Measurements from ENCODE around the gene TIPRL.
"Not testable (repeated sequence)": the region's sequence is repeated elsewhere in the genome, so short reads cannot be mapped to it uniquely, and the experiment has no call there.

Gene TIPRL

DNA sequence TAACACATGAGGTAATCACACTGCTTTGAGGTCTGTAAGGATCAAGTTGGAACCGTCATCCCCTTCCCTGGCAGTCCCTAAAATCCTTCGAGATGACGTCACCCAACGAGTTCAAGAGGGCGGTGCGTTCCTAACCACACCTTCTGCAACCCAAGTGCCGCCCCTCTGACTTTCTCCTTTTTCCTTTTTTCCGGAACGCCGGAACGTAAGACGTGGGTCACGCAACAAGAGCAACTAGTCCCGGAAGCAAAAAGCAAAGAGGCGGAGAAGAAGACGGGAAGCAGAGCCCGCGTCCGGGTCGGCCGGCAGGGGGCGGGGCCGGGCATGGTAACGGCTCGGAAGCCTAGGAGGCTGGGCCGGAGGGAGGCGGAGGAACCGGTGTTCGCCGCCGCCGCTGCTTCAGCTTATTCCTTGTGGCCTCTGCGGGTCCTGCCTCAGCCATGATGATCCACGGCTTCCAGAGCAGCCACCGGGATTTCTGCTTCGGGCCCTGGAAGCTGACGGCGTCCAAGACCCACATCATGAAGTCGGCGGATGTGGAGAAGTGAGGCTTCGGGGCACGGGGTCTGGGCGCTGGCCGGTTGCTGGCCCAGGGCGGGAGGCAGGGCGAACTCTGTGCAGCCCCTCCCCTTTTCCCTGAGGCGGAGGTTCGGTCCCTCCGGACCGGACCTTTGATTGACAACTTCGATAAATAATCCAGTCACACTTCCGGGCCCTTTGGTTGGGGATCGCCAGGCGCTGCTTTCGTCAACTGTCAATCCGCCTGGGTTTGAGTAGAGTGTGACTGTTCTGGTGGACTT, at the start of gene TIPRL:
TIPRL (plus strand) TSS at position 325 of the 800 bp plus-strand sequence; CDS start at position 441, 116 bp downstream.
- peak; percentile 97 for DNase-seq (ENCODE audit: low spot score)

DNA sequence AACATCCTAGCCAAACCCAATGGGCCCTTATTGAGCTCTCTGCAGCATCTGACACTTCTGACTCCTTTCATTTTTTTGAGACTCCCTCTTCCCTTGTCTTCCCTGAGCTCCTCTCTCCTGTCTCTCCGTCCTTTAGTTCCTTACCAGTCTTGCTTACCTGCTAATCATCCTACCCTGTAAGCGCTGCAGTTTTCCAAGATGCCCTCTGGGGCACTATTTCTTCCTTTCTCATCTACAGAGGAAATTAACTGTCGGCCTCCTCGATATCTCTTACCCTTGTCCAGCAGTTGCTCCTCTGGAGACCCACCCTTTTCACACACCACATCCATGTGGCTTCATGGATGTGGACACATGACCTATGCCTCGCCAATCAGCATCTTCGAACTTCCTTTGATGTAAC, 48.8 kb upstream of the TIPRL start:
- no peak for DNase-seq (ENCODE audit: low spot score)

DNA sequence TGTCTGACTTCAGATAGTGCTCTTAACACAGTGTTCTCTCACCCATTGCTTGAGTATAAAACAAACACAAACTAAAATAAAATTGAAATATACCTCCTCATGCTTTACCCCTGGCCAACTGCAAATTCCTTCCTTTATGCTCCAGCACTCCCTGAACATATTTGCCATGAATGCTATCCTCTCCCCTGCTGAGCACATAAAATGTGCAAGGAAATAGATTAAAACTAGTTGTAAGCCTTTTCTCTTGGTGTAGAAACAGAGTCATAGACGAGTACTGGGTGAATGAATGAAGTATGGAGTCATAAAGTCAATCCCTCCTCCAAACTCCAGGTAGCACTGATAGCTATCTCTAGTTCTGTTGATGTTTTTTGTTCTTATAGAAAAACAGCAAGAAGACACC, 44.6 kb upstream of the TIPRL start:
- no peak for DNase-seq (ENCODE audit: low spot score)

DNA sequence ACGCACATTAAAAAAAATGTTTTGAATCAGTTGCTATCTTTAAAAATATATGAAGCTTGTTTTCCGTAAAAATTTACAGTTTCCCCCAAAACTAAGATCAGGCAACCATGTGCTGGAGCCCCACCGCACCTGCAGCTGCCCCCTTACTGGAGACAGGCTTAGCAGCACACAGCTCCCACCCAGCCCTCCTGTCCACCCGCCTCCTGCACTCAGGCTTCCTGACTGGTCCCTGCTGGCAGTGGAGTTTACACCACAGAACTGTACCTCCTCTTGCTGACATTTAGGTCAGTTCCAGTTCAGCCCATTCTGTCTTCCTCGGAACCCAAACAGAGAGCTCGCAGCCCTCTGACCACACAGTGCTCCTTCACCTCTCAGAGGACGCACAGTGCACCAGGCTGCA, 44.1 kb upstream of the TIPRL start:
- DNase-seq (ENCODE audit: low spot score) = no peak

DNA sequence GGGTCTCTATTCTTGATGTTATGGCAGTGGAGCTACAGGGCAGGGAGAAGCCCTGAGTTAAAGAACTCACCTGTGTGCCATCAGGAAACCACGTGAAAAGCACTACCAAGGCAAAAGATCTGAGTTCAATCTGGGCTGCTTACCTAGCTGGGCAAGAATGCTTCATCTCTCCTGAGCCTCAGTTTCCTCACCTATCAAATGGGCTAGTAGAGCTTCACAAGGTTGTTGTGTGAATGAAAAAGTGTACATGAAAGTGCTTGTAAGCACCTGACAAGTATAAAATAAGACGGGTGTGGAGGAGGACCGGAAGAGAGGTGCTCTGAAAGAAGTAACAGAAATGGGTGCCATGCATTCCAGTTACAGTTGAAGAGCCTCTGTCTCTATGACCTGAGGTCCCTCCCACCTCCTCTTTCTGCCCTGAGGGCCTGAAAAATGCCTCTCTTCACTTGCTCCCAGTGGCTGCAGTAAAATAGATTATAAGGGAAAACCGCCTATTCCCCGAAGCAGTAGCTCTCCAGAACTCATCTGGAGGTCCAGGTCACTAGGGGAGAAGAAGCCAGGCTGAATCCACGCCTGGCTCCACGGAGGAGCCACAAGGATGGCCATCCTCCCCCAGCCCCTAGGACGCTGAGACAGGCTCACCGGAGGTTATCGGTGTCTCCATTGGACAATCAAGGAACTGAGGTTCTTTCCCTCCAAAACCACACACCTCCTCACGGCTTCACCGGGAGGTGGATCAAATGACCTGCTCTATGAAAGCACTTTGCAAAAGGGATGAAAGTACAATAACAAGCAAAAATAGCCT, 43.4 kb upstream of the TIPRL start:
- DNase-seq (ENCODE audit: low spot score) = no peak

DNA sequence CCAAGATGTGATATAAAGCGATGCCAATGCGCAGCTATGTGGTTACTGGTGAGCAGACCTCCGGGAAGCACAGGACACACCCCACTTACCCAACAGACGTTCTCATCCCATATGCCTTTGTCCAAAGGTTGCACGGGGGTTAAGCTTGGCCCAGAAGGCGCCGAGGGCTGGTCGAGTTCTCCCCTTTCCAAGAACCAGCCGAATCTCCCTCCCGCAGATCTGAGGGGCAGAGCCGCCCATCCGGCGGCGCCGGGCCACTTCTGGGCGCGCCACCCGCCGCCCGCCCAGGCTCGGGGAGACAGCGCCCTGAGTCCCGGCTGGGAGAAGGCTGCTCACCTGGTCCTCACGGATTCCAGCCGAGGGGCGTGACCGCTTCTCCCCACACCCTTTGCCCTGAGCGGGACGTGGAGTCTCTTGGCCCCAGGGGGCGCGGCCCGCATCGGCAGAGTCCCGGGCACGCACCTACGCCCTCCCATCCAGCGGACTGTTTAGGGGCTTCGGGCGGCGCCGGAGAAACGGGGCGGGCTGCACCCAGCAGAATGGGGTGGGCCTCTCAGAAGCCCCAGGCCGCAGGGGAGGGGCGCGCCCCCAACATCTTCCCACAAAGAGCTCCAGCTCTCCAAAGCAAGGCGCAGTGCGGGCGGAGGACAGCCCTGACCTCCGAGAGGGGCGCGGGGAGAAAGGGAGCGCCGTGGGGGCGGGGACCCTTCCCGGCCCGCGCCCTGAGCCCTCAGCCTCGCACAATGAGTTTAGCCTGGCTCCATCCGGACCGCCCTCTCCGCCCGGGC, 42.6 kb upstream of the TIPRL start:
- DNase-seq (ENCODE audit: low spot score) = no peak

DNA sequence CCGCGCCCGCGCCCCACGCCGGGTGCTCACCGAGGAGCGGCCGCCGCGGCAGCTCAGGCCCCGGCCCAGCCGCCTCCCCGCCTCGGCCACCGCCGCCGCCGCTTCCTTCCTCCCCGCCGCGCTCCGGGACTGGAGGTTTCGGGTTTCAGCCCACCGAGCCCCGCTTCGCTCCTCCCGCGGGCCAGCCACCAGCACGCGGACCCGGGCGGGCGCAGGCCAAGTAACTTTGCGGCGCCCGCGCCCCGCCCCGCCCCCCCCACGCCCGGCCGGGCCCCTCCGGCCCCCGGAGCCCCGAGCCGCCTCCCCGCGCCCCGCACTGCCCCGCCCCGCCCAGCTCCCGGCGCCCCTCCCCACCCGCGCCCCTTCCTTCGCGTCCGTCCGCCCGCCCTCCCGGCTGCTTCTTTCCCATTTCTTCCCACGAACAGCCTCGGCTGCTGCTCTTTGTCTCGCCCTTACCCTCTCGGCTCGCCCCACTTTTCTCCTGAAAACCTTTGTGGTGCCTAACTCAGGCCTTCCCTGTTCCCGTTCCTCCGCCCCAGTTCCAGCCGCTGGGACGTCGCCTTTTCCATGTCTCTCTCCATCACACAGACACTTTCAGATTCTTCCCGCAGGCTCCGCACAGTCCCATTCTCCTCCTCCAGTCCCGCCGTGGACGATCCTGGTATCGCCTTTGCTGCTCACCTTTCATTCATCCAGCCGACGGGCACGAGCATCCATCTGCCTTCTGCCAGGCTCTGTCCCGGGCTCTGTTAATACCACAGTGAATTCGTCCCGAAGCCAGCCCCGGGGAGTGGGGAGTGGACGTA, 41.9 kb upstream of the TIPRL start, which contains the start of gene GPR161:
GPR161 (minus strand) TSS at position 222 of the 806 bp plus-strand sequence. CDS start 32,080 bp downstream, outside the sequence.
- no peak for DNase-seq (ENCODE audit: low spot score)

DNA sequence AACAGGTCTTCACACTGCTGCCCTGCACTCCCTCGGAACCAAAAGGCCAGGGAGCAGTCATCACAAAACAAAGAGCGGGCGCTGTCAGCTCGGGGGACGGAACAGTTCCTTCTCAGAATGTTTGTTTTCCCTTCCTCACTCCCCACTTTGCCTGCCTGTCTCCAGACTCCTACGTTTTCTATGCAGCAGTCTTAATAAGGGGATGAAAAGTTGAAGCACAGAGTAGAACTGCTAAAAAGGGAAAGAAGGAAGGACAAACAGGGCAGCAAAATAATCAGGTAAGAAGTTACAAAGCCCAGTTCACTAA, 41.3 kb upstream of the TIPRL start:
- DNase-seq (ENCODE audit: low spot score) = no peak

DNA sequence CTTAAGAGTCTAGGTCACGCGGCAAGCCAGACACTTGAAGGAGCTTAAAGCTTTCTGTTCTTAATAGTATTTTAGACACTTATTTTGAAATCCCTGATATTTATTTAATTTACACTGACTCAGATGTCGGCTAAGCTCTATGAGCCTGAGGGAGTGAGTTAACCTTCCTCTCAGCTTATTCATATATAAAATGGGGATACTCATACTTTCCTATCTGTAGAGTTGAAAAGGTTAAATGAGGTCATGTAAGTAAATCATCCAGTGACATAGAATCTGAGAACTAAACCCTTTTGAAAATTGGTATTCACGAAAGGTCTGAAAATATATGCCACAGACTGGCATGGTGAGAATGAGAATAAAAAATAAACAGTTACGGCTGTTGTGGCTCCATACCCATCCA, 40.6 kb upstream of the TIPRL start:
- no peak for DNase-seq (ENCODE audit: low spot score)

DNA sequence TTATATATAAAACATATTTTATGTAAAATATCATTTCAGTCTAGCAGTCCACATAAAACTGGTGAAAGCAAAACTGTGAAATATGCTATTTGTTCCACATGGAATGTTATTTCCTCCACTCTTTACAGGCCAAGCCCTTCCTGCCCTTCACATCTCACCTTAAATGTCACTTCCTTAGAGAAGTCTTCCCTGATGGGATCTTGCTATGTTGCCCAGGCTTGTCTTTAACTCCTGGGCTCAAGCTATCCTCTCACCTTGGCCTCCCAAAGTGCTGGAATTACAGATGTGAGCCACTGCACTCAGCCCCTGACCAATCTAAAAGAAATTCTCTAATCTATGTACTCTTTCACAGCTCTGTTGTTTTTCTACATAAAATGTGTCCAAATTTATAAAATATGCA, 39.7 kb upstream of the TIPRL start:
- DNase-seq (ENCODE audit: low spot score) = no peak

DNA sequence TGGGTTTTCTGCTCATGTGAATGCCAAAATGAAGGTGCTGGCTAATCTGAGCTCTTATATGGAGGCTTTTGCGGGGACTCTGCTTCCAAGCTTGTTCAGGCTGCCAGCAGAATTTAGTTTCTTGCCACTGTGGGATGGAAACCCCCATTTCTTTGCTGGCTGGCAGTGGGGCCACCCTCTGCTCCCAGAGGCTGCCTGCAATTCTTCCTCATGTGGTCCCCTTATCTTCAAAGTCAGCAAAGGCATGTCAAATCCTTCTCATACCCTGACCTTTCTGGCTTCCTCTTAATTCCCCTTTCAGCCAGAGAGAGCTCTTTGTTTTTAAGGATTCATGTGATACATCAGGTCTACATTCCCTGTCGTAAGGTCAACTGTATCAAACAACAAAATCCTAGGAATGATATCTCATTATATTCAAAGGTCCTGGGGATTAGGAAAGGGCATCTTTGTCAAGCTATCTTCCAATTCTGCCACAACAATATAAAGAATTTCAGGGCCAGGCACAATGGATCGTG, 36.8 kb upstream of the TIPRL start:
- DNase-seq (ENCODE audit: low spot score) = no peak

DNA sequence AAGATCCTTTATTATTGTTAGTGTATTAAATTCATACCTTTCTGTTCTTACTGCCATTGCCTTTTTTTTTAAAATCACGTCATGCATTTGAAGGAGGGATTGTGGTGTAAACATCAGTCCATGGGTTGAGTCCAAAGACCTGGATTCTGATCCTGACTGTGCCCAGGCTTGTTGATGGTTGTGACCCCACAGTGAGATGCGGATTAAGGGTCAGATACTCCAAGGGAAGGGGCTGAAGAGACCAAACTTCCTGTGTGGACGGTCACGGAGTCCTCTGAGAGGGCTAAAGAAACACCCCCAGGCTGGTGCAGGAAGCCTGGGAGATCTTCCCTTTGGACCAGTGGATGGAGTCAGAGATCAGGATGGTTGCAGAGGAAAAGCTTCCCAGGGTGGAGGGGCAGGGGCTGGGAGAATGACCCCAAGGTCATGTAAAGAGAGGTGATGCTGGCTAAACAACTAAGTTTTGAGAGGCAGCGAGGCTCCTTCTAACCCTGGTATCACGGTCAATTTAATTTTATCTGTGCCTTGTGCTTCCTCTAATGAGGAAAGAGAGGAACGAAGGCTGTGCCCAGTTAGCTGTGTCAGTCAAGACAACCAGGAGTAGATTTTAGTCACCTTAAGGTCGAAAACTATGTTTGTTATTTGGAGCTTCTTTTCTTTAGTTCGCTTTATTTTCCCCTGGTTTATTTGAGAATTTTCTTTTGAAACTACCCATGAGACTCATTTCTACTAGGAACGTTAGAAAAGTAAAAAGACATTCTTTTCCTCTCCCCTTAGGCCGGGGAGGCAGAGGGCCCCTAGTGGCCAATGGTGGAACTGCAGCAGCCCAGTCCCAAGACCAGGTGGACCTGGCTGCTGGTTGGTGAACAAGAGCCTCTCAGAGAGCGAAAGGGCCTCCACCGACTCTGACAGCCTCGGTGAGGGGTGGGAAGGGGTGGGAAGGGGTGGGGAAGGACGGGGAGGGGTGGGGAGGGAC, 33.3 kb upstream of the TIPRL start:
- peak; percentile 79 for DNase-seq (ENCODE audit: low spot score)

DNA sequence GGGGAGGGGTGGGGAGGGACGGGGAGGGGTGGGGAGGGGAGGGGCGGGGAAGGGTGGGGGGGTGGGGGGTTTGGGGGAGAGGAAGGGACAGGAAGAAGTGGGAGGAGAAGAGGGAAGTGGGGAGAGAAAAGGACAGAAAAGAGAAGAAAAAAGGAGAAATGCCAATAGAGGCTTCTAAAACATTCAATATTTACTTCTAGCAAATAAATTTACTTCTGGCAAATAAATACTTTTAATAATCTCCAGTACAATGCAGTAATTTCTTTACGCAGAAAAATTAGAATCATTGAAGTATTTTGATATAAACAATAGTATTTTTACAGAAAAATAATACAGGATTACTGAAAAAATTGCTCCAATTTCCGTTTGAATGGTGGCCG, 32.6 kb upstream of the TIPRL start:
- no peak for DNase-seq (ENCODE audit: low spot score)

DNA sequence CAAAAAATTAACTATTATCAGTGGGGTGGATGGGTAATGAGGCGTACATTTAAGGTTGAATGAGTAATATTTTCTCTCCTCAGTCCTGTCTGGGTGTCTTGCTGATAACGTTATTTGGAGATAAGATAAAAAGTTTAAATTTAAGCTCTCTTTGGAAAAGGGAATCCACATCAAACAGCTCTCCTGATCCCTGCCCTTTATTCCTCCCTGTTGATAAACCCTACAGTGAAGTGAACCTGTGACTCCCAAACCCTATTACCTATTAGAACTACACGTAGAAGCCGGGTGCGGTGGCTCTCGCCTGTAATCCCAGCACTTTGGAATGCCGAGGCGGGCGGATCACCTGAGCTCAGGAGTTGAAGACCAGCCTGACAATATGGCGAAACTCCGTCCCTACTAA, 32.1 kb upstream of the TIPRL start:
- DNase-seq (ENCODE audit: low spot score) = no peak

DNA sequence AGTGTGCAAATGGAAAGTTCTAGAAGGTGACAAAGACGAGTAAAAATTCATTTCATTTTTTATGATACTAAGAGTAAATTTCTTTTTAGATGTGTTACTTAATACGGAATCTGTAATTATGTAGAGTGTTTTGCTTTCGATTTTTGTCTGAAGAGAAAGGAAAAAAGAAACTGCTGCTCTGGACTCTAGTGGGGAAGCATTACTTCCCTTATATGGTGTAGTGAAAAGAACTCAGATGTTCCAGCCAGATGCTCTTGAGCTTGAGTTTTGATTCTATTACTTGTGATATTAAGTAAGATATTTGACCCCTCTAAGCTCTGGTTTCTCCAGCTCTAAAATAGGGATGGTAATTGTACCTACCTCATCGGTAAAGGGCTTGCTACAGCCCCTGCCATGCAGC, 29.8 kb upstream of the TIPRL start:
- DNase-seq (ENCODE audit: low spot score) = no peak

DNA sequence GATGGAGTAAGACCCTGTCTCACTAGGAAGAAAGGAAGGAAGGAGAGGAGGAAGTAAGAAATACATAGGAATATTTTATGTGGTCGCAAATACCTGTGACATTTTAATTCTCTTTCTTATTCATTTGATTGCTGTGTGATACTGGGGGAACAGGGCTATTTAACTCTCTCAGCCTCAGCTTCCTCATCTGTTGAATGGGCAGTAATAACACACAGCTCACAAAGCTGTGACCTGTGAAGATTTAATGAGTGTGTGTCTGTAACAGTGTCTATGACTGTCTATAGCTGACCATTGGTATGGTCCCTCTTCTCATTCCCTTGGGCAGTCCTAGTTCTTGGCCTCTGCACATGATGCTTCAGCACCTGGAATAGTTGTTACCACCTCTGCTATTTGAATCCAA, 28.5 kb upstream of the TIPRL start:
- DNase-seq (ENCODE audit: low spot score) = no peak

DNA sequence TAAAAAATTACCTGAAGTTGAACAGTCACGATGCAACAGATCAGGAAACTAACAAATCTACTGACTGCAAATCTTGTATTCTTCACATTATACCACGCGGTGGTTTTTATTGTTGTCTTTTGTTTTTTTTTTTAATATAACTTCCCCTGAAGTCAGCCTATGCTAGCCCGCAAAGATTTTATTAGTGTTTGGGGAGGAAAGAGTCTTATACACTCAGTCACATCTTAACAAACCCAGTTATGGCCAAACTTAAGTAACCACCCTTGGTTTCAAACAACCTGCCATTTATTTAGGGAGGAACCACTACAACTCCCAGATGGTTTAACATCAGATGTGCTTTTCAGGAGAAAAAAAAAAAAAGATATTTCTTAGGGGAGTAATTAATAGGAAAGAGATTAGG, 26.8 kb upstream of the TIPRL start:
- no peak for DNase-seq (ENCODE audit: low spot score)

DNA sequence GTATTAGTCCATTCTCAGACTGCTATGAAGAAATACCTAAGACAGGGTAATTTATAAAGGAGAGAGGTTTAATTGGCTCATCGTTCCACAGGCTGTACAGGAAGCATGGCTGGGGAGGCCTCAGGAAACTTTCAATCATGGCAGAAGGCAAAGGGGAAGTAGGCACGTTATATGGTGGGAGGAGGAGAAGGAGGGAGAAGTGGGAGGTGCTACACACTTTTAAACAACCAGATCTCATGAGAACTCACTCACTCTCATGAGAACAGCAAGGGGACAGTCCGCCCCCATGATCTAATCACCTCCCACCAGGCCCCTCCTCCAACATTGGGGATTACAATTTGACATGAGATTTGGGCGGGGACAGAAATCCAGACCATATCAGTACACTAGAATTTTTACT, 24.1 kb upstream of the TIPRL start:
- not testable (repeated sequence) for DNase-seq (ENCODE audit: low spot score)

DNA sequence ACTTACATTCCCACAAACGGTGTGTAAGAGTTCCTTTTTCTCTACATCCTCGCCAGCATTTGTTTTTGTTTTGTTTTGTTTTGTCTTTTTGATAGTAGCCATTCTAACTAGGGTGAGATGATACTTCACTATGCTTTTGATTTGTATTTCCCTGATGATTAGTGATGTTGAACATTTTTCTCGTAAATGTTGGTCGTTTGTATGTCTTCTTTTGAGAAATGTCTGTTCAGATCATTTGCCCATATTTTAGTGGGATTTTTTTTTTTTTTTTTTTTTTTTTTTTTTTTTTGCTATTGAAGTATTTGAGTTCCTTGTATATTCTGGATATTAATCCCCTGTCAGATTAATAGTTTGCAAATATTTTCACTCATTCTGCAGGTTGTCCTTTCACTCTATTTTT, 22.9 kb upstream of the TIPRL start:
- DNase-seq (ENCODE audit: low spot score) = no peak

DNA sequence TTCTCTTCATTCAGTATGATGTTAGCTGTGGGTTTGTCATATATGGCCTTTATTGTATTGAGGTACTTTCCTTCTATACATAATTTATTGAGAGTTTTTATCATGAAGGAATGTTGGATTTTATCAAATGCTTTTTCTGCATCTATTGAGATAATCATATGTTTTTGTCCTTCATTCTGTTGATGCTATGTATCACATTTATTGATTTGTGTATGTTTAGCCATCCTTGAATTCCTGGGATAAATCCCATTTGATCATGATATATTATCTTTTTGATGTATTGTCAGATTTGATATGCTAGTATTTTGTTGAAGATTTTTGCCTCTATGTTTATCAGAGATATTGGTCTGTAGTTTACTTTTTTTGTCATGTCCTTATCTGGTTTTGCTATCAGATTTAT, 21.1 kb upstream of the TIPRL start:
- DNase-seq (ENCODE audit: low spot score) = no peak
